HG02981 (cell line): ENCODE data around the gene ZDHHC6.
"Not testable (repeated sequence)": the region's sequence is repeated elsewhere in the genome, so short reads cannot be mapped to it uniquely, and the experiment has no call there.

ENCODE experiments used
- ATAC-seq: cut with Tn5 transposase; IDR thresholded peaks from one replicate; pipeline ENCODE4 v1.9.1; 2021; ENCODE audit warnings: mild to moderate bottlenecking, moderate library complexity; ENCODE audit not compliant: unreplicated experiment

Gene ZDHHC6, protein sequence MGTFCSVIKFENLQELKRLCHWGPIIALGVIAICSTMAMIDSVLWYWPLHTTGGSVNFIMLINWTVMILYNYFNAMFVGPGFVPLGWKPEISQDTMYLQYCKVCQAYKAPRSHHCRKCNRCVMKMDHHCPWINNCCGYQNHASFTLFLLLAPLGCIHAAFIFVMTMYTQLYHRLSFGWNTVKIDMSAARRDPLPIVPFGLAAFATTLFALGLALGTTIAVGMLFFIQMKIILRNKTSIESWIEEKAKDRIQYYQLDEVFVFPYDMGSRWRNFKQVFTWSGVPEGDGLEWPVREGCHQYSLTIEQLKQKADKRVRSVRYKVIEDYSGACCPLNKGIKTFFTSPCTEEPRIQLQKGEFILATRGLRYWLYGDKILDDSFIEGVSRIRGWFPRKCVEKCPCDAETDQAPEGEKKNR

DNA sequence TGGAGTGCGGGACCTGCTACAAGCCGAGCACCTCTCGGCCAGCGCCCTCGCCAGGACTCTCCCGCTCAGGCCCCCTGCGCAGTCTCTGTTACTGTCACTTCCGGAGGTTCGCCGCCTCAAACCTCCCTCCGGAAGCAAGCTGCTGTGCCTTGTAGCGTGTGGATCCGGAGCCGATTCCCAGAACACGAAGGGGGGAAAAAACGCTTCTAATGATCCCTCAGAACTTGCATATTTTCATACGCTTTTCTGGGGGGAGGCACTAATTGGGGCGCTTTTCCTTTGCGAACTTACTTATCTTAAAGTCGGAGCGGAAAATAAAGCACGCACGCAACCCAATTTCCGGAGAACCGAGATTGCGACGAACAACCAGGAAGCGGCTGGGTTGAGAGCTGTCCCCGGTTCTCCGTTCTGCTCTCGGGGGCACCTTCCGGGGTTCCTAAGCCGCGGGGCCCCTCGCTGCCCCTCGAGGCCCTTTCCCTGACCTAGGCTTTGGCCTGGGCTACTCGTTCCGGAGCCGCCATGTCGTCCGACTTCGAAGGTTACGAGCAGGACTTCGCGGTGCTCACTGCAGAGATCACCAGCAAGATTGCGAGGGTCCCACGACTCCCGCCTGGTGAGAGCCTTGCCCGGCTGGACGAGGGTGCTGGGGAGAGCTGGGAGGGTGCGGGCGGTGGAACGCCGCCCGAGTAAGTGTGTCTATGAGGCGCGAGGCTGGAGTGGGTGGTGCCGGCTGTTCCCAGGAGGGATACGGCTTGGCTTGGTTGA is at the start of gene ZDHHC6, which contains the start of gene VTI1A:
TSS of gene ZDHHC6 (minus strand) at position 60 of the 765 bp plus-strand sequence. CDS start 1,478 bp downstream, outside the sequence.
TSS of gene VTI1A (plus strand) at position 361 of the 765 bp plus-strand sequence. CDS start at position 520, 159 bp downstream.
- ATAC-seq: peak; percentile 90

DNA sequence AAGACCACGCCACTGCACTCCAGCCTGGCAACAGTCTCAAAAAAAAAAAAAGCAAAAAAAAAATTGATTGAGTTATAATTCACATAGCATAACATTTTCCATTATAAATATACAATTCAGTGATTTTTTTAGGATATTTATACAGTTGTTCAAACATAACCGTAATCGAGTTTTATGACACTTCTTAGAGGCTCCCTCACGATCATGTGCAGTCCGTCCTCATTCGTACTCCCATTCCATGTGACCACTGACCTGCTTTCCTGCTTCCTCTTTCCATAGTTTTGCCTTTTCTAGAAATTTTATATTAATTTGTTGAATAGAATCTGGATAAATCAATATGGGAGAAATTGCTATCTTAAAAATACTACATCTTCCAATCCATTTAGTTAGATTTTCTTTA is 46.0 kb upstream of the ZDHHC6 start:
- ATAC-seq: no peak

DNA sequence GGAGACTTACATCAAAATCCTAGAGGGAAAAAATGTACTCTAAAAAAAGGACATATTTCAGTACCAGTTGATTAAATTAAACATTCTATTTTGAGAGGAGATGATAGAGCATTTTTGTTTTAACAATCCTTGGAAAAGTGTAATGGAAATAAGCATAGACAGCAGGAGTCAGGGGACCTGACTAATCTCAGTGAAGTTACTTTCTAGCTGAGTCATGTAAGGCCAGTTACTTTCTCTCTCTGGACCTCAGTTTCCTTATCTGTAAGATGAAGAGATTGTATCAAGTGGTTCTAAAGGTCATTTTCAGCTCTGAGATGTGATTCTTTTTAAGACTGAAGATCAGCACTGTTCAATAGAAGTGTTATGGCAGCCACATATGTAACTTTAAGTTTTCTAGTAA is 44.4 kb upstream of the ZDHHC6 start:
- no peak for ATAC-seq

DNA sequence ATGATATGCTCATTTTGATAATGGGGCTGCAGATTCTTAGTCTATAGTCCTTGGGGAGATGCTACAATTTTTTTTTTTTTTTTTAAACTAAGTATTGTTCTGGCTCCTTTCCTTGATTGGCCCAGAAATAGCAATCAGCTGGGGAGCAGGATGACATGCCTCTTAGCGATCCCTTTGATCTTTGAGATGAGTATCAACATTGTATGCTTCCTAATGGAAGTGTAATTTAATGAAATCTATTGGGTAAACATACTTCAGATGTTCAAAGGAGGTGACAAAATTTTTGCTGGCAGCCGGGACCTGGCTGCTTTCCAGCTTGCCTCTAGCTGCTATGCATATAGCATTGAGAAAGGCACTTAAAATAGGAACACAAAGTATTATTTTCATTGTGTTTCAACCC is 43.8 kb upstream of the ZDHHC6 start:
- ATAC-seq: no peak

GRCh38 chr10:112487964-112488363 is 41.2 kb upstream of the ZDHHC6 start:
- ATAC-seq: no peak

DNA sequence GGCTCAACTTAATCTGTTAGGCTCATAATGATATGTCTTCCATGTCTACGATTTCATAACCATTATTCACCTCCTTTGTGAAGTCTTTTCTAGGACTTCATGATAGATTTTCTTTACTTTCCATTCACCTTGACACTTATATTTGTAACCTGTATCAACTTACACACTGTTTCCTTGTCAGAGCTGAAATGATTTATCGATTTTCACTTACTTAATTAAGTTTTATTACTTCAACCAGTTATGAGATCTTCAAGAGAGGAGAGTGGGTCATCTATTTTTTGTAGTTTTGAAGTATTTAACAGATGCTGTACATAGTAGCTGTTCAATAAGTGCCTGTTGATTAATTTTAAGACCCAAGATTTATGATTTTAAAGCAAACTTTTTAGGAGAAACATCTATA is 37.7 kb upstream of the ZDHHC6 start:
- ATAC-seq: no peak

GRCh38 chr10:112481602-112482001 is 34.9 kb upstream of the ZDHHC6 start:
- no peak for ATAC-seq

GRCh38 chr10:112475575-112476218 is 29.0 kb upstream of the ZDHHC6 start:
- ATAC-seq: no peak

DNA sequence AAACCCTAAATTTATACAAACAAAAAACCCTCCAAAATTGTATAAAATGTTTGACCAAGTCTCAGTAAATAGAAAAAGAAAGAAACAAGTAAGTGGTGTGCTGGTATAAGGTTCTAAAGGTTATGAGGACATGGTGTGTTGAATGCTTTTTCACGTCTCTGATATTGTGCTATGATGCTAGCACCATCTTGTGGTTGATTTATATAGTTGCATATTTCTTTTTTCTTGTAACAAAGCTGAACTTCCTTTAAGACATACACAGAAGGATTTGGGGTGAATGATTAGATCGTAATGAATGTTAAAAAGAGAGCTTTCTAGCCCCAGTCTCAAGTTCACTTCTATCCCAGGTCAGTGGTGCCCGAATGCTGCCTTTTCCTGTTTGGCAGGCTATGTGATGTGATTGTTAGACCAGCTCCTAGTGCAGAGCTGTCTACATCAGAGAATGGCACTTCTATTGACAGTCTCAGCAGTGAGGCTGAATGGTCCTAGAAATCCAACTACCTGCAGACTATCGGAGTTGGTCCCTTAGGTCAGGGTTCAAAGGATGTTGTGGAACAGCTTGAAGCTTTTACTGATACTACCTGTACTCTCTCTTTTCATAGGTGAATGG is 25.3 kb upstream of the ZDHHC6 start:
- peak; percentile 80 for ATAC-seq

DNA sequence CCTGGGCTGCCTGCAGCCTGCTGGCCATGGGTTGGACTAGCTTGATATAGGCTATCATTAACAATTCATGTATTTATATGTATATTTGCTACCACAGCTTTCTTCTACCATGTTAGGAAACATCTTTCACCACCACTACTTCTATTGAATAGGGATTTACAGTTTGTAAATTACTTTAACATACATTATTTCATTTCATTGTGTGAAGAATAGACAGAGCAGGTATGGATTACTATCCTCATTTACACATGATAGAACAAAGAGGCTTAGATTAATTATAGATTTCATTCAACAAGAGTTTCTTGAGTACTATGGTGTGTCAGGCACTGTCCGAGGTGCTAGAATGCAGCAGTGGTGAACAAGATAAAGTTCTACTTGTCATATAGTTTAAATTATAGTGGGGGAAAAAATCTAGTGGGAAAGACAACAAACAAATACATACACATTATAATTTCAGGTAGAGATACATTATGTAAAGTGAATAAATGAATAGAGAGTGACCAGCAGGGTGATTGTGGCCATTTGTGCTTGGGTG is 20.9 kb upstream of the ZDHHC6 start:
- no peak for ATAC-seq

- ATAC-seq: no peak
These were observed 20.1 kb upstream of the ZDHHC6 start for GRCh38 chr10:112466802-112467201.

GRCh38 chr10:112465299-112465883 is 18.7 kb upstream of the ZDHHC6 start:
- no peak for ATAC-seq

GRCh38 chr10:112464074-112464473 is 17.4 kb upstream of the ZDHHC6 start:
- ATAC-seq: not testable (repeated sequence)

DNA sequence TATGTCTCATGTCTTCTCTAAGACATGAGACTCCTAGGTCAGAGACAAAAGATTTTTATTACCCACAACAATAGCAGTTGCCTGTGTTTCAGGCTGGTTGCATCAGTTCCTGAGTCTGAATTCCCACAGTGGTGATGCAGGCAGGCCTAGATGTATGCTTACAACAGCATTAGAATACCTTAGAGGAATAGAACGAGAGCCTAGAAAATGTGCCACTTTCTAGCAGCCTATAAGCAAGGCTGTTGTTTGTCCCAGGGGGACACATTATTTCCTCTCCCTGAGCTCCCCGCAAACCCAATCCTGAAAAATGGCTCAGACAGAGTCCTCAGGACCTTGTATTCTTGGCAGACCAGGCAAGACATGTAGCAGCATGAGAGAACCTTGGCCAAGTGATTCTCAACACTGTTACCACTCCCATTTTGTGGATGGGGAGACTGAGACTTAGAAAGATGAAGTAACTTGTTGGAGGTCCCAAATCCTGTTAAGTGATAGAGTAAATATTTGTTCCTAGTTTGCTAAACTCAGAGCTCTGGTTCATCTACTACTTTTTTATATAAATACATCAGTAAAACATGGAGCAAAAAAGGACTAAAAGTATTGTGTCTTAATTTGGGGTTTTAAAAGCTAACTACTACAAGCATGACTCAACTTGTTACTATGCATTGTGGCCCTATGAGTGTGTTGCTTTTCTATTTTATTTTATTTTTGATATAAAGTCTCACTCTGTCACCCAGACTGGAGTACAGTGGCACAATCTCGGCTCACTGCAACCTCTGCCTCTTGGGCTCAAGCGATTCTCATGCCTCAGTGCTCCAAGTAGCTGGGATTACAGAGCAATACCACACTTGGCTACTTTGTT is 14.5 kb upstream of the ZDHHC6 start:
- ATAC-seq: no peak

GRCh38 chr10:112460366-112460765 is 13.7 kb upstream of the ZDHHC6 start:
- ATAC-seq: no peak

DNA sequence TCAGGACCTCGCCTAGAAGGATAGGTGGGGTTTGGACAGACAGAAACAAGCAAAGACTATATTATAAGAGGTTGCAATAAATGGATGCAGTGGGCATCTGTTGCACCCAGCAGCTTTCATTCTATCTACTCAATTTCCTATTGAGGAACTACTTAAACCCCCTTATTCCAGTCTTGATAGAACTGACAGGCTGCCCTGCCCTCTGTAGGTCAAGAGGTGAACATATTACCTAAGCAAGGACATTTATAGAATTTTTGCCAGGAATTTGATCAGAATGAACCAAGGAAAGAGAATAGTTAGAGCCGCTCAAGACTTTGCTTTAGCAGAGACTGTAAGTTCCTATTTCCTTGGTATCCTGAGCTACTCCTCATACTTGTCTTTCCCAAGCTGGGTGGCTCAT is 9.8 kb upstream of the ZDHHC6 start:
- no peak for ATAC-seq

GRCh38 chr10:112454910-112455779 is 8.4 kb upstream of the ZDHHC6 start:
- no peak for ATAC-seq

DNA sequence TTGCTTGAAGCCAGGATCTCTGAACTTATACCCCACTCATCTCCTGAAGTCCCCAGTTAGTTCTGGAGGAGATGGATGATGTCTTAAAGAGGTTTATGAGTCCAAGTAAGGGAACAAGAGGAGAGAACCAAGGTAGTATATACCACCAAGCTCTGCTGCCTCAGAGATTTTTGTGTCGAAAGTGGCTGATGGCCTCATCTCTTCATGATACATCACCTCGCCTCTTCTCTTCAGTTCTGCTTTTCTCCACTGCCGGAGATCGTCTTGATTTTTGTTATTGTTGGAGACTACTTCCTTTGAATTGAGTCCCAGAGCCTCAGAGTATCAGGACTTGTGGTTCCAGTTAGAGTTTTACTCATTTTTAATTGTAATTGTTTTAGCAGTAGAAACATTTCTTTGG is 2.2 kb upstream of the ZDHHC6 start:
- ATAC-seq: no peak

DNA sequence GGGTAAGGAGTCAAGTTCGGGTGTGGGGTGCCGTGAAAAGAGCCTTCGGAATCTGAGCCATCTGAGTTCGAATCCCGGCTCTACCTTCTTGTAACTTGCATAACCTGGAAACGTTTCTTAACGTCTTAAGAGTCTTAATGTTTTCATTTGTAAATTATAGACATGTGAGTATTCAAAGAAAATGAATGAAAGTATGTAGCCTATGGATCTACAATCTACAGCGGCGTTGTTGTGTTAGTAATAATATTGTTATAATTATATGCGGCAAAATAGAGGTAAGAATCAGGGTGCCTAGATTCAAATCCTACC is 860 bp upstream of the ZDHHC6 start:
- no peak for ATAC-seq
